Measurements from ENCODE around the gene CFAP69.
"Not testable (repeated sequence)": the region's sequence is repeated elsewhere in the genome, so short reads cannot be mapped to it uniquely, and the experiment has no call there.

Gene CFAP69

GRCh38 chr7:90349305-90349704, 104.3 kb downstream of the CFAP69 start:
- DNase-seq (ENCODE audit: low read depth), result no peak
- TF ChIP-seq, protein P1, sequence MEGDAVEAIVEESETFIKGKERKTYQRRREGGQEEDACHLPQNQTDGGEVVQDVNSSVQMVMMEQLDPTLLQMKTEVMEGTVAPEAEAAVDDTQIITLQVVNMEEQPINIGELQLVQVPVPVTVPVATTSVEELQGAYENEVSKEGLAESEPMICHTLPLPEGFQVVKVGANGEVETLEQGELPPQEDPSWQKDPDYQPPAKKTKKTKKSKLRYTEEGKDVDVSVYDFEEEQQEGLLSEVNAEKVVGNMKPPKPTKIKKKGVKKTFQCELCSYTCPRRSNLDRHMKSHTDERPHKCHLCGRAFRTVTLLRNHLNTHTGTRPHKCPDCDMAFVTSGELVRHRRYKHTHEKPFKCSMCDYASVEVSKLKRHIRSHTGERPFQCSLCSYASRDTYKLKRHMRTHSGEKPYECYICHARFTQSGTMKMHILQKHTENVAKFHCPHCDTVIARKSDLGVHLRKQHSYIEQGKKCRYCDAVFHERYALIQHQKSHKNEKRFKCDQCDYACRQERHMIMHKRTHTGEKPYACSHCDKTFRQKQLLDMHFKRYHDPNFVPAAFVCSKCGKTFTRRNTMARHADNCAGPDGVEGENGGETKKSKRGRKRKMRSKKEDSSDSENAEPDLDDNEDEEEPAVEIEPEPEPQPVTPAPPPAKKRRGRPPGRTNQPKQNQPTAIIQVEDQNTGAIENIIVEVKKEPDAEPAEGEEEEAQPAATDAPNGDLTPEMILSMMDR (IDR thresholded peaks at IDR 0.05; ENCODE audit: low read depth, low read length), result no peak
- TF ChIP-seq POLR2A (IDR thresholded peaks at IDR 0.05; ENCODE audit: extremely low read depth, insufficient read length), result no peak
- no peak for TF ChIP-seq MYC (IDR thresholded peaks at IDR 0.05; ENCODE audit: low read depth, low read length)
- TF ChIP-seq MAX (IDR thresholded peaks at IDR 0.05; ENCODE audit: low read depth, low read length), result no peak
- no peak overlapping the region for H3K4me3 ChIP-seq (ENCODE audit: low read depth, low read length)

GRCh38 chr7:90350032-90350431, 105.1 kb downstream of the CFAP69 start:
- not testable (repeated sequence) for DNase-seq (ENCODE audit: low read depth); H3K4me3 ChIP-seq (ENCODE audit: low read depth, low read length)

GRCh38 chr7:90351987-90352386, 107.0 kb downstream of the CFAP69 start:
- H3K4me3 ChIP-seq (ENCODE audit: low read depth, low read length), result no peak overlapping the region
- no peak for DNase-seq (ENCODE audit: low read depth)
- TF ChIP-seq MAX (IDR thresholded peaks at IDR 0.05; ENCODE audit: low read depth, low read length) (no peak), POLR2A (IDR thresholded peaks at IDR 0.05; ENCODE audit: extremely low read depth, insufficient read length) (no peak), MYC (IDR thresholded peaks at IDR 0.05; ENCODE audit: low read depth, low read length) (no peak)
- TF ChIP-seq, protein P1 (IDR thresholded peaks at IDR 0.05; ENCODE audit: low read depth, low read length), result no peak
